Right hindlimb (tissue), 1 donor: Measurements from ENCODE around the gene MGME1.
"Not testable (repeated sequence)": the region's sequence is repeated elsewhere in the genome, so short reads cannot be mapped to it uniquely, and the experiment has no call there.

Experiments used
- DNase-seq: peaks from one replicate; pipeline ENCODE4 v3.0.0-alpha.2; 2018

MGME1 gene

GRCh38 chr20:17960400-17960885 is 8.4 kb upstream of the MGME1 start:
- not testable (repeated sequence) for DNase-seq

- DNase-seq = peak; percentile 51
Observed at GRCh38 chr20:17960927-17961586, 7.8 kb upstream of the MGME1 start.

- DNase-seq = no peak
Observed at GRCh38 chr20:17961587-17961940, 7.3 kb upstream of the MGME1 start.

- no peak for DNase-seq
Observed at GRCh38 chr20:17963114-17963897, 5.5 kb upstream of the MGME1 start.

- no peak for DNase-seq
Observed at GRCh38 chr20:17964073-17964472, 4.7 kb upstream of the MGME1 start.

- no peak for DNase-seq
Observed at GRCh38 chr20:17964632-17965031, 4.2 kb upstream of the MGME1 start.

DNA sequence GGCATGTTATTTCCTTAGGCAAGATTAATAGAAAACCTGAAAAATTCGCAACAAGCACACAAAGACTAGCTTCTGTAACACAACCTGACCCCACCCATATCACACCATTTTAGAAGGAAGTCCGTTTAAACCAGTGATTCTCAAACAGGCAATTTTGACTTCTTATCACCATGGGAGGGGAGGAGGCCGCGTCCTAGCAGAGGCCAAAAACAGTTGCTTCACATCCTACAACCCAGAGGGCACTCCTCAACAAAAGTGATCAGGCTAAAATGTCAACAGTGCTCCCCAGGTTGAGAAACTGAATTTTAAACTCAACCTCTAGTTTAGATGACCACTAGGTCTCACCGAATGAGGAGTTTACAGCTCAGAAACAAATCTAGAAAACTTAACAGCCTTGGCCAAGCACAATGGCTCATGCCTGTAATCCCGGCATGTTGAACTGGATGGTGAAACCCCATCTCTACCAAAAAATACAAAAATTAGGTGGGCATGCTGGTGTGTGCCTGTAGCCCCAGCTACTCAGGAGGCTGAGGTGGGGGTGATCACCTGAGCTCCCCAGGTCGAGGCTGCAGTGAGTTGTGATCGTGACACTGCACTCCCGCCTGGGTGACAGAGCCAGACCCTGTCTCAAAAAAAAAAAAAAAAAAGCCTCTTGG is 3.6 kb upstream of the MGME1 start:
- DNase-seq = no peak

GRCh38 chr20:17966432-17967310 is 2.1 kb upstream of the MGME1 start:
- DNase-seq = no peak

DNA sequence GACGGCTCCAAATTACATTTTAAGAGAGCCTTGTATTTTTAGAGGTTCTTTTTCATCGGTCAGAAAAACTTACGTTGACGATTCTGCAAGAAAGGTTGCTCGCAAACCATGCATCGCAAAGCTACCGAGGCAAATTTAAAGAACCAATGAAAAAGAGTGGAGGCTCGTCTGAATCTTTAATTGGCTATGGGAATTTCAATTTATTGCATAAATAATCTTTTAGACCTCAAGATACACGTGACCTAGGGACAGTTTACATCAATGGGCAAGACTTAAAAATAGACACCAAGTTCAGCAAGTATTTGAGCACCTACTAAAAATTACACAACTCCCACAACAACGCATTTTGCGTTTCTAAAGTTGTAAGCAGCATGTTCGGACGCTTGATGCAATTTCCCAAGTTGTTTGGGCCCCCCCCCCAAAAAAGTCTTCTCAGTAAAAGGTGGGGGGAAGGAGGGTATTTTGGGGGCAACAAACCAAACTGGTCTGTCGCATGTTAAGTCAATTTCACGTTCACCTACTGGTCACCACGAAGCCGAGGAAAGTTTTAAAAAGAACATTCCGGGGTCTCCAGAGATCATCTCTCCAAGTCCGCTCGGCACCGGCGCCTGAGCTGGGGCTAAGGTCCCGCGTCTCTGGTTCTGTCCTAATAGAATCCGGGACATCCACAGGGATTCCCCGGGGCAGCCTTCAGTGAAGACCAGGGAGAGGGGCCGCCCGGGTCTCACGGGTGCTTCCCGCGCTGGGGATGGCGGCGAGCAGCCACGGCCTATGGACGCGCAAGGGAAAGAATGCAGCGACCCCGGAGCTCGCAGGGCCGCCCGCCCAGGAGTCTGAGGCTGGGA is 1.1 kb upstream of the MGME1 start:
- no peak for DNase-seq

DNA sequence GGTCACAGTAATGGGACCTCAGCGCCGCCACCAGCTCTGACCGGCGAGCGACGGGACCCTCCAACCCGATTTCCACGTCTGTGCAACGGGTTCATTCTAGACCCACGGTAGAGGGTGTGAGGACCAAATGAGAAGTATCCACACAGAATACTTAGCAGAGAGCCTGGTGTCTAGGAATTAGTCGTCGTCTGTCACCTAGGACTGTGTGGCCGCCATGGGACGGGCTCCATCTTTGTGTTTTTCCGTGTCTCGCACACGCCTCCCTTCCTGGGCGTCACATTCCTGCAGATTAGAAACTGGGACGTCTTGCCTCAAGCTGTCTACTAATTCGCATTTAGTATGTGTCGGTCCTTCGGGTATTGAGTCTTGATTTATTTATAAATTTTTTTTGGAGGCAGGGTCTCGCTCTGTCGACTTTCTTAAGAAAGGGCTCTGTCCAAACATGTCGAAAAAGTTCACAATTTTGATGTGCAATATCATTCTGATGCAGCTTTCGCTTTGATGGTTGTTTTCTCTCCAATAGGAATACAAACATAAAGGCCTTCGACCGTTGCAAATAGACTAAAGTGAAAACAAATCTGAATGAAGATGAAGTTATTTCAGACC is 563 bp downstream of the MGME1 start:
- DNase-seq = no peak

- DNase-seq = no peak
Observed at GRCh38 chr20:17969884-17970409, 1.1 kb downstream of the MGME1 start.

GRCh38 chr20:17971300-17972013 is 2.6 kb downstream of the MGME1 start:
- no peak for DNase-seq

- DNase-seq = no peak
Observed at GRCh38 chr20:17972121-17972520, 3.3 kb downstream of the MGME1 start.

- DNase-seq = no peak
Observed at GRCh38 chr20:17976305-17976704, 7.5 kb downstream of the MGME1 start.

DNA sequence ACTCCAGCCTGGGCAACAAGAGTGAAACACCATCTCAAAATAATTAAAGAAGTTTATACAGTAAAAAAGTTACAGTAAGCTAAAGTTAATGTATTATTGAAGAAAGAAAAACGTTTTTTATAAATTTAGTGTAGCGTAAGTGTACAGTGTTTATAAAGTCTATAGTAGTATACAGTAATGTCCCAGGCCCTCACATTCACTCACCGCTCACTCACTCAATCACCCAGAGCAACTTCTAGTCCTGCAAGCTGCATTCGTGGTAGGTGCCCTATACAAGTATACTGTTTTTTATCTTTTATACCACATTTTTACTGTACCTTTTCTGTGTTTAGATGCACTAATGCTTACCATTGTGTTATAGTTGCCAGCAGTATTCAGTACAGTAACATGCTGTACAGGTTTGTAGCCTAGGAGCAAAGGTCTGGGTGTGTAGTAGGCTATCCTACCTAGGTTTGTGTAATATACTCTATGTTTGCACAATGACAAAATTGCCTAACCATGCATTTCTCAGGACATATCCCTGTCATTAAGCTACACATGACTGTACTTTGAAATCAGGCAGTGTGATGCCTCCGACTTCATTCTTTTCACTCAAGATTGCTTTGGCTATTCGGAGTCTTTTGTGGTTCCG is 16.7 kb downstream of the MGME1 start:
- no peak for DNase-seq

DNA sequence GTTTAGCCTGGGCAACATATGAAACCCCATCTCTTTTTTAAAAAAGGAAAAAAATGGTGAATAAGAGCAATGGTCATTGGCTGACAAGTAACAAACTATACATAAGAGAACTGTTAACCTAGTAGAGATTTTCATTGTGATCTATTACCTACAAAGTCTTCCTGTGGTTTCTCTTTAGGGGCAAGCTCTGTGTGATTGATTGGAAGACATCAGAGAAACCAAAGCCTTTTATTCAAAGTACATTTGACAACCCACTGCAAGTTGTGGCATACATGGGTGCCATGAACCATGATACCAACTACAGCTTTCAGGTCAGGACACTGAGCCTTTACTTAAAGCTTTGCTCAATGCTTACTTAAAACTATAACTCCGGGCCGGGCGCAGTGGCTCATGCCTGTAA is 19.2 kb downstream of the MGME1 start:
- DNase-seq = no peak

GRCh38 chr20:17990278-17990972 is 21.6 kb downstream of the MGME1 start:
- DNase-seq = no peak

GRCh38 chr20:17992224-17992637 is 23.4 kb downstream of the MGME1 start:
- DNase-seq = no peak

- no peak for DNase-seq
Observed at GRCh38 chr20:17992847-17993513, 24.2 kb downstream of the MGME1 start.
